ENCODE results near the gene PSTPIP2.
"Not testable (repeated sequence)": the region's sequence is repeated elsewhere in the genome, so short reads cannot be mapped to it uniquely, and the experiment has no call there.

PSTPIP2 gene

GRCh38 chr18:46069524-46069923, 2.5 kb downstream of the PSTPIP2 start:
- no peak for DNase-seq

- no peak for DNase-seq
These were observed 3.3 kb downstream of the PSTPIP2 start for GRCh38 chr18:46068763-46069162.

- no peak for DNase-seq
These were observed 4.5 kb downstream of the PSTPIP2 start for GRCh38 chr18:46067438-46068007.

- no peak for DNase-seq
These were observed 9.3 kb downstream of the PSTPIP2 start for GRCh38 chr18:46062781-46063180.

GRCh38 chr18:46061796-46062195, 10.3 kb downstream of the PSTPIP2 start:
- DNase-seq, result no peak

- no peak for DNase-seq
These were observed 10.7 kb downstream of the PSTPIP2 start for GRCh38 chr18:46061387-46061786.

GRCh38 chr18:46060359-46060841, 11.7 kb downstream of the PSTPIP2 start:
- DNase-seq, result no peak

GRCh38 chr18:46055838-46056230, 16.2 kb downstream of the PSTPIP2 start:
- DNase-seq, result no peak

- DNase-seq, result no peak
These were observed 16.9 kb downstream of the PSTPIP2 start for GRCh38 chr18:46054956-46055837.

- DNase-seq, result no peak
These were observed 18.5 kb downstream of the PSTPIP2 start for GRCh38 chr18:46053368-46054095.

GRCh38 chr18:46051731-46052461, 20.2 kb downstream of the PSTPIP2 start:
- no peak for DNase-seq

- DNase-seq, result no peak
These were observed 21.8 kb downstream of the PSTPIP2 start for GRCh38 chr18:46050268-46050667.

GRCh38 chr18:46048641-46049040, 23.4 kb downstream of the PSTPIP2 start:
- no peak for DNase-seq

- not testable (repeated sequence) for DNase-seq
These were observed 24.7 kb downstream of the PSTPIP2 start for GRCh38 chr18:46047369-46047768.

- no peak for DNase-seq
These were observed 25.4 kb downstream of the PSTPIP2 start for GRCh38 chr18:46046688-46047087.

GRCh38 chr18:46046126-46046525, 25.9 kb downstream of the PSTPIP2 start:
- no peak for DNase-seq

GRCh38 chr18:46042571-46043123, 29.4 kb downstream of the PSTPIP2 start:
- no peak for DNase-seq

- DNase-seq, result no peak
These were observed 31.3 kb downstream of the PSTPIP2 start for GRCh38 chr18:46040747-46041104.

- no peak for DNase-seq
These were observed 31.9 kb downstream of the PSTPIP2 start for GRCh38 chr18:46040033-46040746.

- no peak for DNase-seq
These were observed 34.4 kb downstream of the PSTPIP2 start for GRCh38 chr18:46037512-46038305.
